Medulla oblongata (tissue), 1 donor: Measurements from ENCODE around the gene NPTXR.
A peak's percentile ranks its signal among the peaks of the same experiment; 100 is the strongest.
"Not testable (repeated sequence)": the region's sequence is repeated elsewhere in the genome, so short reads cannot be mapped to it uniquely, and the experiment has no call there.

Experiments
- DNase-seq: peaks from one replicate; pipeline ENCODE4 v3.0.0-alpha.2; 2015; ENCODE audit errors: extremely low spot score

Gene NPTXR

GRCh38 chr22:38831166-38831945 lies 12.5 kb downstream of the NPTXR start:
- no peak for DNase-seq

- no peak for DNase-seq
Measured at GRCh38 chr22:38830845-38831108, 13.1 kb downstream of the NPTXR start.

DNA sequence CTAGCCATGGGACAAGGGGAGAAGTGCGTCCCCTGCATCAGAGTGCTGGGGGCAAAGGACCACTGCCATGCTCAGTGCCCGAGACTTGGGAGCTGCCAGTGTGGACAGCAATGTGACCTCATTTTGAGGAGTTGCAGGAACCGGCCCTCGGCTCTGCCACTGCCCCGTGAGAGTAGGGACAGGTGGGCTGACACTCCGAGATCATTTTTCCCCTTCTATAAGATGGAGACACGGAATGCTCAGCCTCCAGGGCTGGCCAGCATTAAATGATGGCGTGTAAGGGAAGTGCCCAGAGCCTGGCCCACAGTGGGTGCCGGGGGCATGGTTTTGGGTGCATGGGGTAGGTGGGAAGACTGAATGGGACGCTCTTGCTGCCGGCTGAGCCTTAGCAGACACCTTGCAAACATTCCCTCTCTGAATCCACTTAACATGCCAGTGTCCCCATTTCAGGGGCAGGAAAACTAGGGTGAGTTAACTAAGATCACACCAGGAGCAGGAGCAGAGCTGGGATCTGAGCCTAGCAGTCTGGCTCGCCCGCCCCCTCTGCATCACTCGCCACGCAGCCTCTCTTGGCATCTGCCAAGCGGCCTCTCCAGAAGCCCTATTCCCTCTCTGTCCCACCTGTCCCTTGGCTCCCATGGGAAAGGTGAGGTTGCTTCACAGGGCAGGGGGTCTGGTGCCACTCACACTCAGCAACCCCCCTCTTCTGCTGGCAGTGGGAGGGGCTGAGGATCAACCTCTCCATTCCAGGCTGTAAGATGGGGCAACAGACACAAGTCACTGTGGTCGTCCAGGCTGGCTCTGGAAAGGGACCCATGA lies 13.6 kb downstream of the NPTXR start:
- DNase-seq: no peak

GRCh38 chr22:38829485-38829884 lies 14.3 kb downstream of the NPTXR start:
- DNase-seq: no peak

DNA sequence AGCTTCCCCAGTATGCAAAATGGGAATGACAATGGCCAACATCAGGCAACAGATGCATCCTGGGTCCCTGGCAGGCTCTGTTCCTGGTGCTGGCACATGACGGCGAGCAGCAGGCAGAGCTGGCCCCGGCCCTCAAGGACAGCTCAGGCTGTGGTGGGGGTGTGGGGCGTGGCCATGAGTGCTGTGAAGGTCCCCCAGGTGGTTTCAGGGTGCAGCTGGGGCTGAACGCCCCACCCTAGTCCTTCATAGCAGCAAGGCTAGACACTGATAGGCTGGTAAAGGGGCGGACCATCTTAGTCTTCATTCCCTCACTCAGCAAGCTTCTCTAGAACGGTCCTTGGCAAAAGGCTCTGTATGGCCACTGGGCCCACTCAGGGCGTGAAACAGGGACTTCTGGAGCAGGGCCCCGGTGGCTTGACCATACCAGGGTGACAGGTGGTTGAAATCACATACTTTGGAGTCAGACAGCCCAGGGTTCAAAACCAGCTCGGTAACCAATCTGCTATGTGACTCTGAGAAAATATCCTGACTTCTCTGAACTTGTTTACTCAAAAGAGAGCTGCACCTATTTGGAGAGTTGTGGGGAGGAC lies 15.1 kb downstream of the NPTXR start:
- no peak for DNase-seq

- DNase-seq: no peak
Measured at GRCh38 chr22:38828191-38828590, 15.6 kb downstream of the NPTXR start.

GRCh38 chr22:38827510-38827909 lies 16.3 kb downstream of the NPTXR start:
- DNase-seq: no peak

DNA sequence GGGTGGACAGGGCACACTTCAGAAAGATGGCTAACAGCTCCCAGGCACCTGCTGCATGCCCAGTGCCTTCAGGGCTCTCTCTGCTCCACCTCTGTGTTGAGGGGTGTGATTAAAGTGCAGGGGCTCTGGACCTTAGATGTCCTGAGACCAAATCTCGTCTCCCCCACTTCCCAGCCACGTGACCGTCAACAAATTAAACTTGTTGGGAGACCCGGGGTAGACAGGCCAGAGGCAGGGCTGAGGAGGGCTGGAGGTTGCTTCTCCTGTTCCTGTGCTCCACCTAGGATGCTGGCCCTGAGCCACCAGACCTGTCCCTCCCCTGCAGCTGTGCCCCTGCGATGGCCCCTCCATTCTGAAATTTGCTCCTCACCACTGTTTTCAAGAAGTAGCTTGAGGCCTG lies 17.0 kb downstream of the NPTXR start:
- no peak for DNase-seq

GRCh38 chr22:38826386-38826785 lies 17.4 kb downstream of the NPTXR start:
- no peak for DNase-seq

GRCh38 chr22:38824585-38824984 lies 19.2 kb downstream of the NPTXR start:
- peak; percentile 86 for DNase-seq

DNA sequence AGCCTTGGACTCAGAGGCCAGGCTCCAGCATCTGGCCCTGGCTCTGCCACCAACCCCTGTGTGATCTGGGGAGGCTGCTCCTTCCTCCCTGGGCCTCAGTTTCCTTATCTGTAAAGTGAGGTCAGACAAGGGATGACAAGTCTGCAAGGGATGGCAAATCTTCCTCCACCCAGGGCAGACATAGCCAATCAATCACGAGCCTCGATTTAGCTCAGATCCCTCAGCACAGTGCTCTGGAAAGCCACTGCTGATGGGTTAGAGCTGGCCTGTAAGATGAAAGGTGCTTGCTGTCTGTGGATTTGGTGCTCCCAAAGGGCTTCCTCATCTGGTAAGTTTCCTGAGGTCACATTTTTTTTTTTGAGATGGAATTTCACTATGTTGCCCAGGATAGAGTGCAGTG lies 20.2 kb downstream of the NPTXR start:
- DNase-seq: no peak

DNA sequence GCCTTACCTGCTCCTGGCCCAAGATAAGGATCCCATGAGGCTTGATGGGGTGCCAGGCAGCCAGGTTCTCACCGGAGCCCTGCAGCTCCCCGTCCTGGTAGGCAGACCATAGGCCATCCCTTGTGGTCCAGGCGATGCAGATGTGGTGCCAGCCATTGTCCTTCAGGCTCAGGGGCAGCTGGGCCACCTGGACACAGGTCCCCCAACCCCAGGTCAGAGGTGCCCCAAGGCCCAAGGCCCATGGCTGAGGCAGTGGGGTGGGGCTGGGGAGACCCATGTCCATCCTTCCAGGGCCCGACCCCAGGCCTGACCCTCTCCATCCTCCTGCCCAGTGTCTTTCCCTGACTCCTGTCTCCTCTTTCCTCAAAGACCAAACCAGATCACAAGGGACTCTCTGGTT lies 20.8 kb downstream of the NPTXR start:
- no peak for DNase-seq

DNA sequence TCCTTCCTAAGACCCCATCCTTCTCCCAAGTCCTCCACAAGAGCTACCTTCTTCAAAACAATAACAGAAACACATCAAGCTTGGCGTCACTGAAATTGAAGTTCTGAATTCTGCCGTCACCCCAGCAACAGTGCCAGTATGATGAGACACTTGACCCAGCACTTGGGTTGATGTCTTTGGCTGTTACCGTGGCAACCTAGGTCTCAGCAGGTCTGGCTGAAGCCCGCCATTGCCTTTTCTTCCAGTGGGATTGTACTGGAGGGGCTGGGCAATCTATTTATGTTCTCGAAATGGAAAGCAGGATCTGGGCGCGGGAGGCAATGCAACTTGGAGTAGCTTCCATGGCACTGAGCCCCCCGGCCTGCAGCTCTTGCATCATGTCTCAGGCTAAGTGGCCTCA lies 23.8 kb downstream of the NPTXR start:
- peak; percentile 5 for DNase-seq

DNA sequence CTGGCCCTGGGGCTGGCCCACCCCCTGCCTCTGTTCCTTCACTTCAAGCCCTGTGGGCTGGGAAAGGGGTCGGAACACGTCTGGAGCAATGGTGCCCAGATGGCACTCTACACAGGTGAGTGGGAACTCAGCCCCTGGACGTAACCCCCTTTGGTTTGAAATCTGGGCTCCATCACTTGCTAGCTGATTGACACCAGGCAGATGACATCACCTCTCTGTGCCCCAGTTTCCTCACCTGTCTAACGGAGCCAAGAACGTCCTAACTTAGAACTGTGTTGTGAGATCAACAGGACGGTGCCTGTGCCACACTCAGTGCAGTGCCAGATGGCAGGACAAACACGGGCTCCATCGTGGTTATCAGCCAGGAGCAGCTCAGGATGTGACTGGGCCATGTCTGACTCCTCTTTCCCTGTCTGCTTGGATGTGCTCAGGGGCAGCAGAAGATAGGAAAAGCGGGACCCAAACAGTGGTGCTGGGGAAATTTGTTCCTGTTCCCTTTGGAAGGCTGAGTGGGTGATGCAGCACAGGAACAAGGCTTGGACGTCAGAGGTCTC lies 24.4 kb downstream of the NPTXR start:
- DNase-seq: no peak

DNA sequence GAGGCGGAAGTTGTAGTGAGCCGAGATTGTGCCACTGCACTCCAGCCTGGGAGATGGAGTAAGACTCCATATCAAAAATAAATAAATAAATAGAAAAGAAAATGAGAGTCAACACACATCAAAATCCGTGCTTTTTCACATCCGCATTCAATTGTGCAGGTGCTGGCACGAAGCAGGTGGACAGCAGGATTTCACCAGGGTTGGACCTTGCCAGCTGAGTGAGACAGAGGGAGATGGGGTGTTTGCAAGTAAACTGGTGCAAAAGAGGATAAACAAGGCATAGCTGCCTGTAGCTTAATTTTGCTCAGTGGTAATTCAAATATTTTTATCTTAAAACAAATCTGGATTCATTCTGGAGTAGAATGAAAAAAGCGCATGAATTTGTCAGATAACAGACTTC lies 26.6 kb downstream of the NPTXR start:
- no peak for DNase-seq

DNA sequence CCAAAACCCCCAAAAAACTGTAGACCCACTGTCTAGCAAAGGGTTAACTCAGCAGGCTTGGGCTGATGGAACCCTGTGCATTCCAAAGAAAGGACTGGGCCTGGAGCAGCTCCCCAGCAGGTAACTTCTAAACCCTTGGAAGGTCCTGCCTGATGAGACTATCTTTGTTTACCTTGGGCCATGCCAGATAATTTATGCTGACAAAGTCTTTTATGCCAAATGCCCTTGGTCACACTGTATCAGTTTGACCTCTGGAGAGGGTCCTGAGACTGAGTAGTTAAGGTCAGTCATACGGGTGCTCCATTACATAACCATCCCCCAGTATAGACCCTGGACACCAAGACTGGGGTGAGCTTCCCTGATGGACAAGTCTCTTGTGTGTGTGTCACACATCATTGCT lies 28.0 kb downstream of the NPTXR start:
- DNase-seq: no peak

DNA sequence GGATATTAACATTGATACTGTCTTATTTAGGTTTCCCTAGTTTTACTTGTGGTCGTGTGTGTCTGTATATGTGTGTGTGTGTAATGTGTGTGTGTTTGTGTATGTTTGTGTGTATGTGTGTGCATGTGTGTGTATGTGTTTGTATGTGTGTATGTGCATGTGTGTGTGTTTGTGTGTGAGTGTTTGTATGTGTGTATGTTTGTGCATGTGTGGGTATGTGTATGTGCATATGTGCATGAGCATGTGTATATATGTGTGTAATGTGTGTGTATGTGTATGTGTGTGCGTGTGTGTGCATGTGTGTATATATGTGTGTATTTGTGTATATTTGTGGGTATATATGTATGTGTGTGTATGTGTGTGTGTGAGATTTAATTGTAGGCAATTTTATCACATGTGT lies 32.6 kb downstream of the NPTXR start:
- no peak for DNase-seq

- not testable (repeated sequence) for DNase-seq
Measured at GRCh38 chr22:38805041-38805593, 38.7 kb downstream of the NPTXR start.

DNA sequence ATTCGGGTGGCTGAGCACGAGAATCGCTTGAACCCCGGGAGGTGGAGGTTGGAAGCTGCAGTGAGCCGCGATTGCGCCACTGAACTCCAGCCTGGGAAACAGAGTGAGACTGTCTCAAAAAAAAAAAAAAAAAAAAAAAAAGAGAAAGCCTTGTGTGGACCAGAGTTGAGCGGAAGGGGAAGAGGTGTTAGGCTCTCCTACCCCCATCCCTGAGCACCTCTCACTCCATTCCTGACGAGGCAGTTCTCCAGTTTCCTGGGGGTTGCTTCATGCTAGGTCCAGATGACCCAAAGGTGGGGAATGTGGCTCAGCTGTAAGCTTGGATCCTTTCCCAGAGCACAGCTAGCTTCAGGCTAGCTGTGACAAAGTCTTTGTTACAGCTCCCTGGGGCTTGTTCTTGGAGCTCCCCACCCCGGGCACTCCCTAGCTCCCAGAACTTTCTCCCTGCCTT lies 41.1 kb downstream of the NPTXR start:
- peak; percentile 48 for DNase-seq

- no peak for DNase-seq
Measured at GRCh38 chr22:38799265-38800002, 44.4 kb downstream of the NPTXR start.

DNA sequence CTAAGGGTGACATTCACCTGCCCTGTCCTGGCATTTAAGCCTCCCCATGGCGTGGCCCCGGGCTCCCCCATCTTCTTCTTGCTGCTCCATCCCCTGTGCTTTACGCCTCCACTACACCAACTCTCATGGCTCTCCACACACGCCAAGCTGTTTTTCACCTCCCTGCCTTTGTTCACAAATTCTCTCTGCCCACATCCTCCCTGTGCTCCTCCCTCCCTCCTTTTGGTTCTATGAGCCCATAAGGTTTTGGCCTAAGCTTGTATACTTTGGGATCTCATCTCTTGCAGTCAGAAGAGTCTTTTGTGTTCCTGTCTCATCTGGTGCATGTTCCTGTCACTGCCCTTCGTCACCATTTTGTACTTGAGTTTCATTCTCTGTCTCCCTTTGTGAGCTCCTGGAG lies 45.3 kb downstream of the NPTXR start:
- DNase-seq: no peak
